Lung (tissue), 12 donors: ENCODE results near the gene CIBAR2. TPM values are rescaled to one million over a fixed set of nuclear protein-coding genes. Genes with fewer than 3 reads are reported as not detected.

Experiments
- ATAC-seq: fragments of 200-7000 bp; cut with Tn5 transposase; one replicate; pipeline ENCODE4 v1.9.1; 2020; ENCODE audit warnings: moderate number of reproducible peaks; ENCODE audit not compliant: insufficient read depth, low FRiP score
- DNase-seq, 3 donors: peaks; one replicate each; pipeline ENCODE4 v3.0.0-alpha.2; 2013 to 2017
- H3K27ac ChIP-seq, 2 donors: one replicate each; pipeline ENCODE4 v1.5.1; 2013; ENCODE audit warnings: mild to moderate bottlenecking in 2 of 2, moderate library complexity in 2 of 2, control low read depth in 1 of 2, inconsistent platforms in 1 of 2, low read depth in 1 of 2, low read length in 1 of 2
- H3K27me3 ChIP-seq, 3 donors: one replicate each; pipeline ENCODE4 v1.5.1; 2013; ENCODE audit warnings: low read length in 2 of 3; ENCODE audit not compliant: control insufficient read depth in 3 of 3, insufficient read depth in 3 of 3
- H3K36me3 ChIP-seq, 4 donors: one replicate each; pipeline ENCODE4 v1.5.1; 2013; ENCODE audit warnings: low read length in 4 of 4, mild to moderate bottlenecking in 1 of 4, moderate library complexity in 1 of 4; ENCODE audit not compliant: control insufficient read depth in 4 of 4, insufficient read depth in 4 of 4
- H3K4me1 ChIP-seq, 5 donors: one replicate each; pipeline ENCODE4 v1.5.1; 2013; ENCODE audit warnings: low read length in 5 of 5, mild to moderate bottlenecking in 2 of 5, moderate library complexity in 1 of 5; ENCODE audit not compliant: control insufficient read depth in 5 of 5, insufficient read depth in 5 of 5
- H3K4me3 ChIP-seq: one replicate; pipeline ENCODE4 v1.5.1; 2013; ENCODE audit warnings: mild to moderate bottlenecking, control low read depth, moderate library complexity
- H3K9ac ChIP-seq, 2 donors: one replicate each; pipeline ENCODE4 v1.5.1; 2013; ENCODE audit warnings: low read length in 2 of 2, control low read depth in 1 of 2; ENCODE audit not compliant: insufficient read depth in 1 of 2
- H3K9me3 ChIP-seq, 4 donors: one replicate each; pipeline ENCODE4 v1.5.1; 2013; ENCODE audit warnings: low read length in 3 of 4, mild to moderate bottlenecking in 1 of 4, moderate library complexity in 1 of 4; ENCODE audit not compliant: control insufficient read depth in 4 of 4, insufficient read depth in 3 of 4
- CTCF ChIP-seq: IDR thresholded peaks from 2 replicates; pipeline ENCODE4 v1.5.1; 2012; ENCODE audit warnings: mild to moderate bottlenecking; ENCODE audit errors: control extremely low read depth, extremely low read depth
- WGBS, 2 donors: extraction: QIAGEN DNeasy Blood & Tissue Kit; methylation state at CpG; one replicate each; pipeline ENCODE4 v1.1.7; 2013; 5-methylcytosine and 5-hydroxymethylcytosine counted together
- polyA plus RNA-seq, 2 donors: library from polyadenylated mRNA; stranded (reverse); fragments of 200-250 nt; gene quantifications; one replicate each; pipeline ENCODE4 v1.2.1, GENCODE V29; 2013
- total RNA-seq, 2 donors: library from RNA; depleted of rRNA in 1 of 2; stranded (reverse); fragments of >200 nt in 1 of 2; gene quantifications; one replicate each; pipeline ENCODE4 v1.2.1, GENCODE V29; 2014 to 2021
- donor health status: control.
- donor health status: control.
- donor health status: Bipolar disorder and iron deficiency.
- donor health status: healthy.
- donor health status: DM: yes; HTN: yes; CAD: no.

Gene CIBAR2
- total and polyA plus RNA-seq, 4 donors, result 11.8 to 49.0 (median 18.9) TPM

DNA sequence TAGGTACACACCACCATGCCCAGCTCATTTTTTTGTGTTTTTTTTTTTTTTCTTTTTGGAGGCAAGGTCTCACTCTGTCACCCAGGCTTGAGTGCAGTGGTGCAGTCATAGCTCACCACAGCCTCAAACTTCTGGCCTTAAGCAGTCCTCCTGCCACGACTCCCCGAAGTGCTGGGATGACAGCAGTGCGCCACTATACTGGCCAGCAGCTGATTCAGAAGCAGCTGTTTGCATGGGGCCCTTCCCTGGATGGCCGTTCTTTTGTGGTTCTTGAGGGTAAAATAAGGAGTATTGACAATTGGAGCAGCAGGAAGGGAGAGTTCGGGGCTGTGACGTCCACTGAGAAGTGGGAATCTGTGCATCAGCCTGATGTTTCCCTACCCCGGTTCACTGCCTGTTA, 43.1 kb downstream of the CIBAR2 start:
- WGBS, 2 donors, result 86 to 89% methylated on average over 7 of the region's 7 CpGs
- no peak for TF ChIP-seq CTCF
- Histone ChIP-seq H3K36me3 (peaks cover 0 to 26% (median 4%) of the 10 kb centered on the region in 4 donors), H3K27me3 (no peaks in the 10 kb centered on the region), H3K4me3 (no peak overlapping the region), H3K9ac (no peak overlapping the region), H3K4me1 (peaks cover 0 to 20% (median 2%) of the 10 kb centered on the region in 5 donors), H3K9me3 (no peaks in the 10 kb centered on the region), H3K27ac (no peak overlapping the region)
- DNase-seq (no peak), ATAC-seq (no peak)

DNA sequence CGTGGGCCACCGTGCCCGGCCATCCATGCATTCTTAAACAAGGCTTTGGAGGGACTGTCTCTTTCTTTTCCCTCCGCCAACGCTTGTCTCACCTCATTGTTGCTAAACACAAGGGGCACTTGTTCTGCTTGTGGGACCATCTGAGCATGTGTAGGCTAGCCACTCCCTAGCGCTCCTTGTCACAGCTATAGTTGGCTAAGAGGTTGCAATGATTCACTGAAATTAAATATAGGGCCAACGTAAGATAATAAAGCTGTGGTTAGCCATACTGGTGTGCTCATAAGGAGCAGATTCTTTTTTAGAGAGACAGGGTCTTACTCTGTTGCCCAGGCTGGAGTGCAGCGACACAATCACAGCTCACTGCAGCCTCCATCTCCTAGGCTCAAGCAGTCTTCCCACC, 43.5 kb downstream of the CIBAR2 start:
- H3K27me3 ChIP-seq, result no peaks in the 10 kb centered on the region
- ATAC-seq (no peak), DNase-seq (no peak)
- no peak for TF ChIP-seq CTCF
- peaks cover 0 to 26% (median 4%) of the 10 kb centered on the region in 4 donors for H3K36me3 ChIP-seq
- H3K4me1 ChIP-seq, result peaks cover 0 to 19% (median 2%) of the 10 kb centered on the region in 5 donors
- no peaks in the 10 kb centered on the region for H3K9me3 ChIP-seq
- H3K9ac ChIP-seq, result no peak overlapping the region
- H3K27ac ChIP-seq, result no peak overlapping the region
- H3K4me3 ChIP-seq, result no peak overlapping the region
- 88 to 93% methylated on average over 8 of the region's 8 CpGs for WGBS, 2 donors

DNA sequence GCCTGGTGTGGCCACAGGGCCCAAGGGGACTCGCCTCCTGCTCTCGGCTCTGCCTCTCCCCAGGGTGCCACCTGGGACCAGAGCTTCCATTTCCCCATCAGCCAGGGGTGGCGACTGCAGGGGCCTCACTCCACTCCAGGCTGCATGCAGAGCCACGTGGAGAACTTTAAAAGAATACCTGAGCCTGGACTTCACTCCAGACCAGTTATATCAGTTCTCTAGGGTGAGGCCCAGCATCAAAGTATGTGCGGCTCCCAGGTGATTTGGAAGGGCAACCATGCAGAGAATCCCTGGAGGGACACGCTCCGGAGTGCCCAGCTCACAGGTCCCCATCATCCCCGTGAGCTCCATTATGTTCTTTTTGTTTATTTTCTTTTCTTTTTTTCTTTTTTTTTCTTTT, 44.8 kb downstream of the CIBAR2 start:
- H3K9me3 ChIP-seq, result no peaks in the 10 kb centered on the region
- no peaks in the 10 kb centered on the region for H3K27me3 ChIP-seq
- no peak overlapping the region for H3K4me3 ChIP-seq
- 94% methylated on average over 8 of the region's 8 CpGs for WGBS, 2 donors
- peaks cover 0 to 6% (median 0%) of the 10 kb centered on the region in 5 donors for H3K4me1 ChIP-seq
- H3K36me3 ChIP-seq, result peaks cover 0 to 16% (median 4%) of the 10 kb centered on the region in 4 donors
- TF ChIP-seq CTCF, result no peak
- ATAC-seq (no peak), DNase-seq (no peak)
- no peak overlapping the region for H3K9ac ChIP-seq
- no peak overlapping the region for H3K27ac ChIP-seq

DNA sequence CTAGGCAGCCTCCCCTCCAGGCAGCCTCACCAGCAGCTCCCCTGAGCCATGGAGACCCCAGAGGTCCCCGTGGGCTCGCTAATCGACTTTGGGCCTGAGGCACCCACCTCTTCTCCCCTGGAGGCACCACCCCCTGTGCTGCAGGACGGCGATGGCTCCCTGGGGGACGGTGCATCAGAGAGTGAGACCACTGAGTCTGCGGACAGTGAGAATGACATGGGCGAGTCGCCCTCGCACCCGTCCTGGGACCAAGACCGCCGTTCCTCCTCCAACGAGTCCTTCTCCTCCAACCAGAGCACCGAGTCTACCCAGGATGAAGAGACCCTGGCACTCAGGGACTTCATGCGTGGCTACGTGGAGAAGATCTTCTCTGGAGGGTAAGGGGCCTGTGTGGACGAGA, 45.2 kb downstream of the CIBAR2 start:
- ATAC-seq, result no peak
- Histone ChIP-seq H3K36me3 (peaks cover 0 to 16% (median 4%) of the 10 kb centered on the region in 4 donors), H3K4me3 (no peak overlapping the region), H3K4me1 (peaks cover 0 to 6% (median 0%) of the 10 kb centered on the region in 5 donors), H3K27me3 (no peaks in the 10 kb centered on the region), H3K9me3 (no peaks in the 10 kb centered on the region), H3K27ac (no peak overlapping the region), H3K9ac (no peak overlapping the region)
- no peak for DNase-seq
- TF ChIP-seq CTCF, result no peak
- 97 to 98% methylated on average over 18 of the region's 18 CpGs for WGBS, 2 donors
